NOMO-1 (cell line): ENCODE data around the gene KCNIP4.

Source experiments
- DNase-seq, 2 experiments: peaks; one replicate each; lab custom pipeline; 2025; ENCODE audit not compliant: unreplicated experiment in 2 of 2; lab: John Stamatoyannopoulos, UW

The KCNIP4 gene

DNA sequence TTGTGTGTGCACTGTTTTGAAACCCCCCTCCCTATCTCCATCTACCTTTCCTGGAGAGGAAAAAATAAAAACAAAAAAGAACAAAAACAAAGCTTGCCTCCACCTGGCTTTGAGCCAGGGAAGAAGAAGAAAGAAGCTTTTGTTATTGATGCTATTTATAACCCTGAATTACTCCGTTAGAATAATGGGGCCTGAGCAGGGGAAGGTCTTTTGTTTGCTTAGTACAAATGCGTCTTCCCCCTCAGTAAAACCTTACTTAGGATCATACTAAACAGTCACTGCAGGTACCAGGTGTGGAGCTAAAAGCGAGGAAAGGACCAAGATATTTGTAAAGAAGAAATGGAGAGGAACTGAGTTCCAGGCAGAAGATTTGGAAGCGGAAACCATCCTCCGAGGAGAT is 352.1 kb downstream of the KCNIP4 start:
- no peak for DNase-seq

DNA sequence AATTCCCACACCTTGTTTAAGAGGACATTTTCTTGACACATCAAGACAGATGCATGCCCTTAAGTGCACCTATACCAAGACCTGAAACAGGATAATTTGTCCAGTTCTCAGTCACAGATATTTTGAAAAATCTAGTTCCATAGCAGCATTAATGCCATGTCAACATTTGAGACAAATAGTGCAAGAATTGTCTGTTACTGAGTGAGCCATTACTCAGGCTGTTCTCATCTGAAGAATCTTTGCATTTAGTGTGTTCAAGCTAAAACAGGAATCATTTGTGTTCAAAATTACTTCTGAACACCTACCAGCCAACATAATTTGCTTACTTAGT is 354.9 kb downstream of the KCNIP4 start:
- DNase-seq: no peak

DNA sequence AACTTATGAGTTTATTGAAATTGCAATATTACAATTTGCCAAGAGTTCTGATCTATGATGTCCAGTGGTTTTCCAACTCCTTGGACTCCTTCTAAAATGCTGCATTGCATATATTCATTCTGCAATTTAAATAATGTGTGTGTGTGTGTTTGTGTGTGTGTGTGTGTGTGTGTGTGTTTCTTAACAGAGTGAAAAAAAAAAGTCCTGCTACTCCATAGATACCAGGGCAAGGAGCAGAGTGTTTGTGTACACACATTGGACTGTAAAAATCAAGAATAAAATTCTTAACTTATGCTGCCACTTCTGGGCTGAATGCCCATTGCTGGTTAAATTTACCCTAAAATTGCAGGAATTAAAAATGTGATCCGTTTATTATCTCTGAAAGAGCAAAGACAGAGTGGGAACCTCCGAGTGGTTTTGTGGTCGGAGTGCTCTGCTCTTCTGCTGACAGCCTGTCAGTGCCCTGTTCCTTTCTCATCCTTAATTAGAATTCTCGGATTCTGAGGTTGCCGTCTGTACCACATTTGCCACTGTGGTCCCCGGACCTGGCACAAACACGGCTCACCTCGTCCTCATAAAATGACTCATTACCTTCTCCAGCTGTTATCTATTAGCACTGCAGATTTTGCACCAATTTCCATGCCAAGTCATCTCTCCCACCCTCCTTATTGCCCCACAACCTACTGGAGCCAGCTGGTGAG is 355.5 kb downstream of the KCNIP4 start:
- DNase-seq: no peak

DNA sequence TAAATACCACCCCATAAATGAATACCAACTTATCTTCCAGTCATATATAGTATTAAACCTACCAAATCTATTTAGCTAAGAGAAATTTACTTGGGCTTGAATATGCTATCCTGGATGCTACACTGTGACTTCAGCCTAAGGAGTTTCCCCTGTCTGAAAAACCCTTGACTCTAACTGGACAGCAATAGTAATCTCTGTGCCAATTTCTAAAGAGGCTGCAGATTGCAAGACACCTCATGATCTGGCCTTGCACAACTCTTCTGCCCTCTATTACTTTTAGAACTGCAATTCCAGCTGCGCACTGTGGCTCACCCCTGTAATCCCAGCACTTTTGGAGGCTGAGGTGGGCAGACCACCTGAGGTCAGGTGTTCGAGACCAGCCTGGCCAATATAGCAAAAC is 371.5 kb downstream of the KCNIP4 start:
- DNase-seq: no peak

DNA sequence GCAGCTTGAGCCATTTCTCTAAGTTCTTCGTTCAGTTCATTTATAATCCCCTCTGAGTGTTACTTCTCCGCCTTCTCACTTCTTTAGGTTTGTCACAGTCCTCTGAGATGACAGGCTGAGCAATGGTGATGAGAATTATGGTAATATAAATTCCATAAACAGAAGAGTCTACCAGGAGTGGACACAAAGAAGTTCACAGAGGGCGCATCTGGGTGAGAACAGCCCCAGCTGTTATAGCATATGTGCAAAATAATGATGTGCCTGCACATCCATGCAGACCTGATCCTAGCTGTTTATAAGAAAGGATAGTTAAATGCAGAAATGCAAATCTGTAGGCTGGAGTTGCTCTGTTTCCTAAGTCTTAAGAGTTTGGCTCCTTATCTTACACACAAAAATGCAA is 377.5 kb downstream of the KCNIP4 start:
- DNase-seq: no peak

DNA sequence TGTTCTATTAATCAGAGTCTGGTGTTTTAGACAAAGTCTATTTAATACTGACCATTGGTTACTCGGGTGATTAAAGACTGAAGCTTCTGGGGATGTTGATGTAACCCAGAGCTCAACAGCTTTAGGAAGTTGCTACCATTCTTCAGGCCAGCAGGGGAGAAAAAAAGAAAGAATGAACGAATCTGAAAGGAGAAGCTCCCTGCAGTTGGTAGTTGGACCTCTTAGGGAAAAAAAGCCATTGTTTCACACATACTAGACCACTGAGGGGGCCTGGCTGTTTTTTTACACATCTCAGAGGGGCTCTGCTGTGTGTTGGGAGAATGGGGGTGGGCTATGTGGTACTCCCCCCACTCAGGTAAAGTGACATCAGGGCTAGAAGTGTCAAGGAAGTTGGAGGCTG is 378.9 kb downstream of the KCNIP4 start:
- no peak for DNase-seq

DNA sequence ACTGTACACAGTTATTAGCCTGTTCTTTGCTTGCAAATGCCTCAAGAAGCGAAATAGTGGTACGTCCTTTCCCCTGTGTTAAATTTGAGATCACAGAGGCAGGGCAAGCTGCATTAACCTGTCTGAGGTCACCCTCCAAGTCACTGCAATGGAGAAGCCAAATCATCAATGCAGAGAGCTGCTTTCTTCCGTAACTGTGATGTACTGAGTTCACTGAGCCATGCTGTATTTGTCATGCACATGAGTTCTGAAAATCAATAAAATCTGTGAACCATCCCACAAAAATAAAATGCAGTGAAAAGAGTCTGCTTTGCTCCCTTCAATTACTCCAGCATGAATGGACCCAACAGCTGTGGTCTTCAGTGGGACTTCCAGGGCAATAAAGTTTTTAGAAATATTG is 393.5 kb downstream of the KCNIP4 start:
- no peak for DNase-seq

DNA sequence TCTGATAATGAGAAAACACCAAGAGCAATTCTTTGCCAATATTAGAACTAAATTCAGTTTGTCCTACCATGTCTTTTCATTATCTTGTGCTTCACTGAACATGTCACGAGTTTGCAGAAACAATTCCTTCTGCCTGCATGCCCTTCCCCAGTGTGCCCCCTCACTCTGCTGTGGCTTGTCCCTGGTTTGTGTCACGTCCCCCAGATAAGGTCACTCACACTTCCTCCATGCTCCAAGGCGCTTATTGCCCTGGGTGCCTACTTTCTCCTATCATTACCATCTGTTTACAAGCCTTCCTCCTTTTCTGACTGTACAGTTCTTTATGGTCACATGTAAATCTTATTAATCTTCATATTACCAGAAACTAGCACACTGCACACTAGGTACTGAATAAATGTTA is 394.1 kb downstream of the KCNIP4 start:
- no peak for DNase-seq

DNA sequence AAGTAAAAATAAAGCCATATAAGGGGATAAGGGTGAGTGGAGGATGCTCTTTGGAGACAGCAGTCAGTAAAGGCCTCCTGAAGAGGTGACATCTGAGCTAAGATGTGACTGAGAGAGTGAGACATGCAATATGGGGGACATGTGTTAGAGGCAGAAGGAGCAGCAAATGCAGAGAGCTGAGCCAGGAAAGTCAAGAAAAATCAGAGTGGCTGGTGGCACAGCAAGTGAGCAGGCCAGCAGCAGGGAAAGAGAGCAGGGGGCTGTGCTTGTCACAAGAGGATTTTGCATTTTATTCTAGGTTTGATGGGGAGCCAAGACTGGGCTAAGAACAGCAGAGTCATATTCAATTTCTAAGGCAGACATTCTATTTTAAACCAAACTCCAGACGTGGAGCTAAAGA is 394.5 kb downstream of the KCNIP4 start:
- DNase-seq: no peak

DNA sequence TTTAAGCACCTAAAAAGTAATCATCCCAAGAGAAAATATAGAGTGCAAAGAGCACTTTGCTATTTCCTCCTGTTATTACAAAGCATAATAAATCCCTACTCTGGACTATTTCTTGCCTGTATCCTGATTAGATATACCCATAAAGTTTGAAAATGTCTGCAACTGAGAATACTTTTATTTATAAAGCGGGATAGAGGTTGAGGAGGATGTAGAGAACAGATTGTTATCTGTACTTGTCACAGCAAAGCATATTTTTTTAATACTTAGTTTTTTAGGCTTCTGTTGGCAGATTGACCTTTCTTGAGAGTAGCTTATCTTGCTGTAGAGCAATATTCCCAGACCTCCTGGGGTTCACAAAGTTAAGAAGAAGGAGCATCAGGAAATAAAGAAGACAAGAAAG is 396.1 kb downstream of the KCNIP4 start:
- no peak for DNase-seq

DNA sequence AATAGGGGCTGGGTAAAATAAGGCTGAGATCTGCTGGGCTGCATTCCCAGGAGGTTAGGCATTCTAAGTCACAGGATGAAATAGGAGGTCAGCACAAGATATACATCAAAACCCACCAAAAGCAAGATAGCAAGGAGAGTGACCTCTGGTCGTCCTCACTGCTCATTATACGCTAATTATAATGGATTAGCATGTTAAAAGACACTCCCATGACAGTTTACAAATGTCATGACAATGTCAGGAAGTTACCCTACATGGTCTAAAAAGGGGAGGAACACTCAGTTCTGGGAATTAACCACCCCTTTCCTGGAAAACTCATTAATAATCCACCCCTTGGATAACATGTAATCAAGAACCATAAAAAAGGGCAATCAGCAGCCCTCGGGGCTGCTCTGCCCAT is 403.6 kb downstream of the KCNIP4 start:
- DNase-seq: no peak

DNA sequence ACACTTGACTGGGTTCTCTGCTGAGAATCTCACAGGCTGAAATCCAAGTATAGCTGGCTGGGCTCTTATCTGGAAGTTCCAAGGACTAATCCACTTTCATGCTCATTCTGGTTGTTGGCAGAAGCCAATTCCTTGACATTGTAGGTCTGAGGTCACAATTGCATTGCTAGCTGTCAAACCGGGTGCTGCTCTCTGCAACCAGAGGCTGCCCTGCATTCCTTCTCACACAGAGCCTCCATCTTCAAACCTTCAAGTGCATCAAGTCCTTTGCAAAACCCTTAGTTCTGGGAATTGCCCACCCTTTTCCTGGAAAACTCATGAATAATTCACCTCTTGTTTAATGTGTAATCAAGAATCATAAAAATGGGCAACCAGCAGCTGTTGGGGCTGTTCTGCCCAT is 404.2 kb downstream of the KCNIP4 start:
- DNase-seq: no peak

DNA sequence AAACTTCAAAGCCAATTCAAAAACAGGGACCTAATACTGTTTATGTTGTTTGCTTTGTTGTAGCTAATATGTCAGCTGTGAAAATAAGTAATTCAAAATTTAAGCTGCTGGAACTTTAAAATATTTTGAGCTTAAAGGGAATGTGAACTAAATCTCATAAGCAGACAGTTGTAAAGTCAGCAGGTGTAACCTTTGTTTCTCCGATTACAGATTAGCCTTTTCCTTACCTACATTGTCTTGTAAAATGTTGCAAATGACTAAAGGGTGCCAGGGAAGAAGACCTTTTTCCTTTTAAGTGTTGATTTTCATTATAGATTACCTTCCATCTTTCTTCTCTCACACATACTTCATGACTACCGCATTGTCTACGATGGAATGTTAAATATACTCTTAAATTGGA is 405.1 kb downstream of the KCNIP4 start:
- no peak for DNase-seq

DNA sequence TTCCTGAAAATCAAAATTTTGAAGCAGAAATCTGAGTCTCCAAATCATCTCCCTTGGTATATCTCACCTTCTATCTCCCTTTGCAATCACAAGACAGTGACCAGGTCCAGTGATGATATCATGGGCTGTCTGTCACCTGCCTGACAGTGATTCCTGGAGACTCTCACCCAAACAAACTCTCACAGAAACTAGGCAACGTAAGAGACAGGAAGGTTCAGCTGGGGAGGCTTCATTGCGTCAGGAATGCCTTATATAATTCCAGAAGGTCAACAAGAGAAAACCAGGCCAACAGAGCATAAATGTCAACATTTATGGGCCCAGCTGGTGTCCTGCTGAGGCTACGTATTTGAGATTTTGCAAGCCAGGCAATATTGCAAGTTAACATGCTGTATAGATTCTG is 412.7 kb downstream of the KCNIP4 start:
- no peak for DNase-seq

DNA sequence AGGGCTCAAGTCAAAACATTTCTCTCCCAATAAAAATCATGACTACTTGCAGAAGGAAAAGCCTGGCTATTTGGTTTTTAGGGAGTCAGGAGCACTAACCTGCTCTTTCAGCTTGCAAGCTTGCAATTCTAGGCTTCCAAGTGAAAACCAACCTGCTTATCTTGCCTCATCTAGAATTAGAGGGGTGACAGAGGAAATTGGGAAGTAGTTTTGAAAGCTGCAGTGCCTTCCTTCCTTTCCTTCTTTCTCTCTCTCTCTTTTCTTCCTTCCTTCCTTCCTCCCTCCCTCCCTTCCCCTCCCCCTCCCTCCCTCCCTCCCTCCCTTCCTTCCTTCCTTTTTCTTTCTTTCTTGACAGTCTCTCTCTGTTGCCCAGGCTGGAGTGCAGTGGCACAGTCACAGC is 417.5 kb downstream of the KCNIP4 start:
- DNase-seq: no peak

DNA sequence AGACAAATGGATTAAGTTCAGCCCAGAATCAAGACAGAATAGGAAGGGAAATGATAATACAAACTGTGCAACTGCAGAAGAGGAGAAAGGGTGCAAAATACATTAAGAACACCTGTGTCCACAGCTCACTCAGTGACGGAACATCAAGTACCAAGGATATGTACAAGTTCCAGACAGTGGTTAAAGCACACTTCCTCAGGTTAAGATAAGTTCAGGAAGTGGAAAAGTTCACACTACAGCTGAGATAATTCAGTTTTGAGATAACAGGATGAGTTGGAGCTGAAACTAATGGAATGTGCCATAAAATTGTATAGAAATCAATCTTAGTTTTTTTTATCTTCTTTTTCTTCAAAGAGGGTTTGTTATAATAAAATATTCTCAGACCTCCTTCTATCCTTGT is 419.4 kb downstream of the KCNIP4 start:
- no peak for DNase-seq

DNA sequence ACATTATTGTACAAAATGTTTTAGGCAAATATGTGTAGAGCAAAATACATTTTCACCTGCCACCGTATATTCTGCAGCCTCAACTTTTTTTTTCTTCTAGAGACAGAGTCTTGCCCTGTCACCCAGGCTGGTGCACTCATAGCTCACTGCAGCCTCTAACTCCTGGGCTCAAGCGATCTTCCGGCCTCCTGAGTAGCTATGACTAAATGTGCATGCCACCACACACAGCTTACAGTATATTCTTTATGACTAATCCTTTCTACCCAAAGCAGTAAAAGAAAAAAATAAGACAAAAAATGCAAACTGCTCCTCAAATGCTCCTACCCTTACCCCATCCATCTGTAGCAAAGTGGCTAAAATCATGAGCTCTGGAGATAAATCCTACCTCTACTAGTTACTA is 426.3 kb downstream of the KCNIP4 start:
- no peak for DNase-seq

DNA sequence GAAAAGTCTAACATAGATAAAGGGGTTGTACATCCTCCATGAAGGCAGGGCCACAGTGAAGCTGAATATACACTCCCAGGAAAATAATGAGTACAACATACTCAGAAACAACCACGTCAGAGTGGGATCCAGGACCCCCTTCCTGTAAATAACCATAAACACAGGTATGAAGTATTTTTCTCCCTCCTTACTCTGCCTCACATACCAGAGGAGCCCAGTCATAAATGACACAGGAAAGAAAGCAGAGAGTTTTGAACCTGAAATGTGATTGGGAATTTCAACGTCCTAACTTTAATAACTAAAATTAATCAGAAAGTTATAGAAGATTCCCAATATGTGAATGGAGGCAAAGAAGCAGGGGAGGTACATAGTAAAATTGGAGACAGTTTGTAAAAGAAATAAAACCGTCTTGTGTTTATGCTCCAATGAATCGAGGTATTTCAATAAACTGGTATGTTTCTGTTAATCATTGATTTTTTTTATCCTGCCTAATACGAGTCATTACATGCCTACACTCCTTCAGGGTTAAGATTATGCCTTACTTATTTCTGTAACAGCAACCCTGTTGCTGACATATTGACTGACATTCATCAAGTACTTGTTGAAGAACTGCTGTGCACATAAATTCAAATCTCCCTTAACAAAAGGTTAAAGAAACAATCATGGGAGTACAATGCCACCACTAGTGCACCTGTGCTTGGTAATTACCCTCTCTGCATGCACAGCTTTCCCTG is 431.3 kb downstream of the KCNIP4 start:
- no peak for DNase-seq

DNA sequence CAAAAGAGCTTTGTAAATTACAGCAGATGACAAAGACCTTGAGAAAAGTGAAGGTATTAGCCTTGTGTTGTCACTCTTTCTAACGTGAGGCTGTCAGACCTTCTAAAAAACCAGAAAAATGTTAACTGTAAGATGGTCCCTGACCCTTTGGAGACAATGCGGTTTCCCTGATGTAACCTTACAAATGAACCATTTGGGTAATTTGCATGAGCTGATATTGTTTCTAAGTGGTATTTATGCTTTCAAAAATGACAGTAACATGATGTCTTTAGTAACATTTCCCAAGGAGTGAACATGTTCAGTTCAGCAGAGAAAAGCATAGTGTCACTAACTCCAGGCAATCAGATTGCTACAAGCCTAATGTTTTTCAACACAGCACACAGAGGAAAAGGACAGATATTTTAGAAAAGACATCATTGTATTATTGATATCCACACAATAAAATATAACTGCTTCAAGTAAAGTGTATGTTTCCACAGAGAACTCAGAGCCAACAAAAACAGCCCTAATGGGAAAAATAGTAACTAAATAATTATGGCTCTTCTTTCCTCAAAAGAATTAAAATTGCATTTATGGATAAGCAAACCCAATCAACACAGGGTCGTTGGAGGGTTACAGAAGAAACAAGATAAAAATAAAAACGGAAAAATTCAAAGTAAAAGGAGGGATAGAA is 434.4 kb downstream of the KCNIP4 start:
- no peak for DNase-seq

DNA sequence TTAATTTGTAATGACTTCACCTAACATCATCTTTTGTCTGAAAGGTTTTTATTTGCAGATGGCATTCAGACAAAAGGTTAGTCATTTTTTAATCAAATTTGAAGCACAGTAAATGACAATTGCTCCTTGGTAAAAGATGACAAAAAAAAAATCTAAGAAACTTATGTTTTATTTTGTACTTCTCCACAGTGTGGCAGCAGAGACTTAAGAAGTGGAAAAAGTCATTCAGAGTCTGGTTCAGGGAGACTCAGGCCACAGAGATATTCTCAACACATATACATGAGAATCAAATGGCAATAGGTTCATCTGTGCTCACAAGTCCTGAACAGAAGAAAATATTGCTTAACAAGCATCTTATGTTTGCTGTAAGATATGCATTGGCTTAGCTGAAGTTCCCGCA is 436.2 kb downstream of the KCNIP4 start:
- DNase-seq: no peak

DNA sequence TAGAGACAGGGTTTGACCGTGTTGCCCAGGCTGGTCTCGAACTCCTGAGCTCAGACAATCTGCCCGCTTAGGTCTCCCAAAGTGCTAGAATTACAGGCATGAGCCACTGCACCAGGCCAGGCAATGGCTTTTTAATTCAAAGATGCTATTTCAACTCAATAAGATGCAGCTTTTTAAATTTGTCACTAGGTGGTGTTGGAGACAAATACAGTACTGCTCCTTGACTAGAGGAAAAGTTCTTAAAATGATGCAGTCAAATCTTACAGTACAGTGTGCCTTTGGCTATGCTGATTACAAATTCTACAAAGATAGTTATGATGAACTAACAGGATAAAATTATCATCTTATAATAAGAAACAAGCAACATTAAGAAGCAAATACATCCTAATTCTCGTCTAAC is 441.1 kb downstream of the KCNIP4 start:
- no peak for DNase-seq

DNA sequence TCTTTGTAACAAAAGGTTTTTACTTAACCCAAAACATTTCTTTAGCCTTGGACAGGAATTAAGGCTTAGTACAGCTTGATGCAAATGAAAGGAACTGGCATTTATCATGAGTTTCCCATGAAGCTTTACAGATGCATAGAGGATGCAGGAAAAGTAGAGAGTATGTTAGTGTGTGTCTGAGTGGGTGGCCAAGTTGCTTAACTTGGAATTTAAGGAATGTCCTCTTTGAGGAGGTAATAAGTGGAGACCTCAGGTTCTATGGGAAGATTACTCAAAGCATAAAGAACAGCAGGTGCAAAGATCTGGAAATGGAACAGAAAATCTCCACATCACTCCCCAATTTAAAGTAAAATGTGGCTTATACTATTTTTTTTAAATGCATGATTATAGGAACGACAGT is 457.9 kb downstream of the KCNIP4 start:
- no peak for DNase-seq
